Vagina (tissue), 2 donors: Measurements from ENCODE around the gene EPOP. TPM values are rescaled to one million over a fixed set of nuclear protein-coding genes. Genes with fewer than 3 reads are reported as not detected.
"Not testable (repeated sequence)": the region's sequence is repeated elsewhere in the genome, so short reads cannot be mapped to it uniquely, and the experiment has no call there.

Source experiments
- DNase-seq, 2 donors: peaks; one replicate each; pipeline ENCODE4 v3.0.0-alpha.2; 2017; ENCODE audit errors: extremely low spot score in 2 of 2
- H3K27ac ChIP-seq: fragments of 200-600 bp; sonication (generic); one replicate; pipeline ENCODE4 v1.5.1; 2019
- H3K27me3 ChIP-seq: fragments of 200-600 bp; sonication (generic); one replicate; pipeline ENCODE4 v1.5.1; 2019
- H3K36me3 ChIP-seq, 2 donors: fragments of 200-600 bp; sonication (generic); one replicate each; pipeline ENCODE4 v1.5.1; 2017 to 2019
- H3K4me1 ChIP-seq: fragments of 200-600 bp; sonication (generic); one replicate; pipeline ENCODE4 v1.5.1; 2019
- H3K4me3 ChIP-seq, 2 donors: fragments of 200-600 bp; sonication (generic); 1 replicate in 1 of 2; 2 replicates in 1 of 2; pipeline ENCODE4 v1.5.1; 2016 to 2019
- H3K9me3 ChIP-seq: fragments of 200-600 bp; sonication (generic); one replicate; pipeline ENCODE4 v1.5.1; 2019
- CTCF ChIP-seq, 3 experiments: fragments of 450-650 bp in 2 of 3; fragments of 200-600 bp in 1 of 3; sonication (generic) in 1 of 3; IDR thresholded peaks; one replicate each; pipeline ENCODE4 v1.5.1; 2017 to 2019; ENCODE audit warnings: antibody characterized with exemption in 3 of 3, mild to moderate bottlenecking in 2 of 3, moderate library complexity in 2 of 3
- POLR2A ChIP-seq, 2 donors: fragments of 450-650 bp; IDR thresholded peaks; one replicate each; pipeline ENCODE4 v1.6.1; 2017; ENCODE audit warnings: antibody characterized with exemption in 2 of 2, mild to moderate bottlenecking in 2 of 2, moderate library complexity in 2 of 2
- POLR2AphosphoS5 ChIP-seq, 2 donors: sonication (generic); formaldehyde crosslinking; IDR thresholded peaks; one replicate each; pipeline ENCODE4 v1.9.0; 2017; ENCODE audit warnings: antibody characterized with exemption in 2 of 2, mild to moderate bottlenecking in 2 of 2, low read depth in 1 of 2; ENCODE audit not compliant: insufficient read depth in 1 of 2
- intact Hi-C: fragments of 100-400 bp; cut with DNase I; formaldehyde crosslinking; loops from one replicate; pipeline ENCODE4 v1.15.1; 2023
- microRNA-seq: library from miRNA; unstranded; fragments of <30 nt; microRNA quantifications from one replicate; pipeline ENCODE4, GENCODE V29; 2017; ENCODE audit warnings: borderline number of aligned reads, borderline replicate concordance
- small RNA-seq: library from RNA; depleted of rRNA; stranded (forward); fragments of <200 nt; gene quantifications from one replicate; pipeline ENCODE3, GENCODE V24; 2016
- total RNA-seq: library from RNA; depleted of rRNA; stranded (reverse); fragments of >200 nt; gene quantifications from one replicate; pipeline ENCODE4 v1.2.3, GENCODE V29; 2016

EPOP gene
- total RNA-seq, 1 donor from 2014 or later, result 0.98 TPM

- intact Hi-C loops, result no loop called here
- Histone ChIP-seq H3K9me3 (no peaks in the 10 kb centered on the region), H3K36me3 (no peaks in the 10 kb centered on the region), H3K4me3 (no peak overlapping the region), H3K27ac (no peak overlapping the region), H3K4me1 (no peaks in the 10 kb centered on the region), H3K27me3 (no peaks in the 10 kb centered on the region)
- no peak for DNase-seq
- TF ChIP-seq CTCF (IDR thresholded peaks at IDR 0.05) (no peak), POLR2A (IDR thresholded peaks at IDR 0.05) (no peak), POLR2AphosphoS5 (IDR thresholded peaks at IDR 0.05; ENCODE audit: insufficient read depth in 1 of 2, low read depth in 1 of 2) (no peak)
These were observed 46.3 kb downstream of the EPOP start for GRCh38 chr17:38628441-38628840.

GRCh38 chr17:38627957-38628356, 46.8 kb downstream of the EPOP start:
- Histone ChIP-seq H3K27me3 (no peaks in the 10 kb centered on the region), H3K4me1 (no peaks in the 10 kb centered on the region), H3K27ac (no peak overlapping the region), H3K36me3 (no peaks in the 10 kb centered on the region), H3K4me3 (no peak overlapping the region), H3K9me3 (no peaks in the 10 kb centered on the region)
- intact Hi-C loops, result no loop called here
- DNase-seq, result no peak
- TF ChIP-seq POLR2AphosphoS5 (IDR thresholded peaks at IDR 0.05; ENCODE audit: insufficient read depth in 1 of 2, low read depth in 1 of 2) (no peak), CTCF (IDR thresholded peaks at IDR 0.05) (no peak), POLR2A (IDR thresholded peaks at IDR 0.05) (no peak)

GRCh38 chr17:38626606-38627226, 48.0 kb downstream of the EPOP start:
- H3K27me3 ChIP-seq, H3K36me3 ChIP-seq, DNase-seq, H3K9me3 ChIP-seq, intact Hi-C loops, H3K27ac ChIP-seq, H3K4me1 ChIP-seq, H3K4me3 ChIP-seq: not testable (repeated sequence)

GRCh38 chr17:38625482-38625881, 49.3 kb downstream of the EPOP start:
- no peaks in the 10 kb centered on the region for H3K36me3 ChIP-seq
- no peak overlapping the region for H3K27ac ChIP-seq
- H3K4me1 ChIP-seq, result no peaks in the 10 kb centered on the region
- no peak for DNase-seq
- no peaks in the 10 kb centered on the region for H3K27me3 ChIP-seq
- intact Hi-C loops, result no loop called here
- no peak overlapping the region for H3K4me3 ChIP-seq
- H3K9me3 ChIP-seq, result no peaks in the 10 kb centered on the region
- TF ChIP-seq POLR2A (IDR thresholded peaks at IDR 0.05) (no peak), POLR2AphosphoS5 (IDR thresholded peaks at IDR 0.05; ENCODE audit: insufficient read depth in 1 of 2, low read depth in 1 of 2) (no peak), CTCF (IDR thresholded peaks at IDR 0.05) (no peak)

- not testable (repeated sequence) for H3K27me3 ChIP-seq
These were observed 49.9 kb downstream of the EPOP start for GRCh38 chr17:38624782-38625355.

More at GRCh38 chr17:38624782-38625355, 49.9 kb downstream of the EPOP start:
- intact Hi-C loops, H3K4me3 ChIP-seq, H3K9me3 ChIP-seq, H3K27ac ChIP-seq, H3K4me1 ChIP-seq, H3K36me3 ChIP-seq, DNase-seq: not testable (repeated sequence)

Small RNAs within 50 kb of the gene (microRNA-seq; reads per million reads assigned to microRNA genes)
- gene MIR4726 (not detected), gene MIR4734 (not detected)

Small RNAs within 50 kb of the gene (small RNA-seq; reads per million reads assigned to genes)
- gene MIR4726 (not detected), gene MIR4734 (not detected)

Other genes with a start within 250 kb of the EPOP start
- gene ARHGAP23, start 246.5 kb downstream of the EPOP start, total RNA-seq, result 70.2 TPM
- gene SRCIN1, start 69.0 kb downstream of the EPOP start, total RNA-seq, result 5.2 TPM
- 70.2 TPM for gene MLLT6, start 30.3 kb upstream of the EPOP start, total RNA-seq
- gene CISD3, start 55.4 kb upstream of the EPOP start, total RNA-seq, result 12.8 TPM
- 25.8 TPM for gene PCGF2, start 73.4 kb upstream of the EPOP start, total RNA-seq
- gene PSMB3, start 77.8 kb upstream of the EPOP start, total RNA-seq, result 193 TPM
- gene PIP4K2B, start 124.6 kb upstream of the EPOP start, total RNA-seq, result 68.5 TPM
- gene CWC25, start 150.4 kb upstream of the EPOP start, total RNA-seq, result 25.5 TPM
- 1,585 TPM for gene RPL23, start 178.8 kb upstream of the EPOP start, total RNA-seq
- 69.0 TPM for gene LASP1, start 195.1 kb upstream of the EPOP start, total RNA-seq